ENCODE data around the gene THTPA. TPM values are rescaled to one million over a fixed set of nuclear protein-coding genes. Genes with fewer than 3 reads are reported as not detected.

Gene THTPA
- 3.3 and 9.2 TPM in 2 replicates for total RNA-seq

- DNase-seq (ENCODE audit: extremely low read depth, low read depth, low spot score): no peak
These were observed at the start of gene THTPA for GRCh38 chr14:23555882-23556699. Gene THTPA (plus strand): TSS chr14:23556271. CDS start chr14:23556758, 487 bp downstream.

GRCh38 chr14:23512156-23512555, 43.9 kb upstream of the THTPA start:
- no peak for DNase-seq (ENCODE audit: extremely low read depth, low read depth, low spot score)

- DNase-seq (ENCODE audit: extremely low read depth, low read depth, low spot score): no peak
These were observed 42.9 kb upstream of the THTPA start for GRCh38 chr14:23513005-23513817.

- DNase-seq (ENCODE audit: extremely low read depth, low read depth, low spot score): no peak
These were observed 42.0 kb upstream of the THTPA start for GRCh38 chr14:23513818-23514643.

- no peak for DNase-seq (ENCODE audit: extremely low read depth, low read depth, low spot score)
These were observed 41.5 kb upstream of the THTPA start for GRCh38 chr14:23514644-23514957.

GRCh38 chr14:23517650-23518326, 38.3 kb upstream of the THTPA start:
- DNase-seq (ENCODE audit: extremely low read depth, low read depth, low spot score): no peak

- no peak for DNase-seq (ENCODE audit: extremely low read depth, low read depth, low spot score)
These were observed 37.4 kb upstream of the THTPA start for GRCh38 chr14:23518709-23519108.

- no peak for DNase-seq (ENCODE audit: extremely low read depth, low read depth, low spot score)
These were observed 35.1 kb upstream of the THTPA start for GRCh38 chr14:23520899-23521533.

GRCh38 chr14:23521785-23522640, 34.1 kb upstream of the THTPA start:
- no peak for DNase-seq (ENCODE audit: extremely low read depth, low read depth, low spot score)

- no peak for DNase-seq (ENCODE audit: extremely low read depth, low read depth, low spot score)
These were observed 33.4 kb upstream of the THTPA start for GRCh38 chr14:23522643-23523198.

- DNase-seq (ENCODE audit: extremely low read depth, low read depth, low spot score): no peak
These were observed 32.6 kb upstream of the THTPA start for GRCh38 chr14:23523229-23524016.

GRCh38 chr14:23524954-23525353, 31.1 kb upstream of the THTPA start:
- no peak for DNase-seq (ENCODE audit: extremely low read depth, low read depth, low spot score)

- DNase-seq (ENCODE audit: extremely low read depth, low read depth, low spot score): no peak
These were observed 30.5 kb upstream of the THTPA start for GRCh38 chr14:23525611-23526010.

GRCh38 chr14:23528555-23528954, 27.5 kb upstream of the THTPA start:
- DNase-seq (ENCODE audit: extremely low read depth, low read depth, low spot score): no peak

GRCh38 chr14:23529016-23529415, 27.1 kb upstream of the THTPA start:
- no peak for DNase-seq (ENCODE audit: extremely low read depth, low read depth, low spot score)

GRCh38 chr14:23530375-23531055, 25.6 kb upstream of the THTPA start:
- no peak for DNase-seq (ENCODE audit: extremely low read depth, low read depth, low spot score)

GRCh38 chr14:23531391-23531790, 24.7 kb upstream of the THTPA start:
- DNase-seq (ENCODE audit: extremely low read depth, low read depth, low spot score): no peak

GRCh38 chr14:23532658-23533057, 23.4 kb upstream of the THTPA start:
- no peak for DNase-seq (ENCODE audit: extremely low read depth, low read depth, low spot score)

Data from glomerular endothelial cell (primary cell).